ENCODE data around the gene CASP4. TPM values are rescaled to one million over a fixed set of nuclear protein-coding genes. Genes with fewer than 3 reads are reported as not detected.

The CASP4 gene
- total and polyA plus RNA-seq, 2 experiments from 2014 or later: 0.35 TPM; not detected in 1

DNA sequence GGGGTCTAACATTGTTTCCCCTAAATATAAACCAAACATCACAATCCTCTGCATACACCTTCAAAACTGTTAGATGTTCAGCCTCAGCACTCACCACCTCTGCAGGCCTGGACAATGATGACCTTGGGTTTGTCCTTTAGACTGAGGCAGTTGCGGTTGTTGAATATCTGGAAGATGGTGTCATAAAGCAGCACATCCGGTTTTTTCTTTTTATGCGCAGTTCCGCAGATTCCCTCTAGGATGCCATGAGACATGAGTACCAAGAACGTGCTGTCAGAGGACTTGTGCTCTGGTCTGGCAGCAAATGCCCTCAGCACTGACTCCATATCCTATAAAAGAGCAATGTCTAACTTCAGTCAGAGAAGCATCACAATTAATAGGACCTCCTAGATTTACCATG is 31.8 kb upstream of the CASP4 start:
- H3K4me1 ChIP-seq (ENCODE audit: insufficient read depth): no peaks in the 10 kb centered on the region
- peaks cover 4% of the 10 kb centered on the region for H3K27me3 Mint-ChIP-seq (ENCODE audit: insufficient read depth, low read depth, poor library complexity)
- no peak overlapping the region for H3K27ac ChIP-seq (ENCODE audit: low read depth)
- TF ChIP-seq ZNF331 (CRISPR knock-in tag; IDR thresholded peaks at IDR 0.05; ENCODE audit: low read depth): no peak
- TF ChIP-seq ETS1 (IDR thresholded peaks at IDR 0.05): no peak
- TF ChIP-seq, protein P1, sequence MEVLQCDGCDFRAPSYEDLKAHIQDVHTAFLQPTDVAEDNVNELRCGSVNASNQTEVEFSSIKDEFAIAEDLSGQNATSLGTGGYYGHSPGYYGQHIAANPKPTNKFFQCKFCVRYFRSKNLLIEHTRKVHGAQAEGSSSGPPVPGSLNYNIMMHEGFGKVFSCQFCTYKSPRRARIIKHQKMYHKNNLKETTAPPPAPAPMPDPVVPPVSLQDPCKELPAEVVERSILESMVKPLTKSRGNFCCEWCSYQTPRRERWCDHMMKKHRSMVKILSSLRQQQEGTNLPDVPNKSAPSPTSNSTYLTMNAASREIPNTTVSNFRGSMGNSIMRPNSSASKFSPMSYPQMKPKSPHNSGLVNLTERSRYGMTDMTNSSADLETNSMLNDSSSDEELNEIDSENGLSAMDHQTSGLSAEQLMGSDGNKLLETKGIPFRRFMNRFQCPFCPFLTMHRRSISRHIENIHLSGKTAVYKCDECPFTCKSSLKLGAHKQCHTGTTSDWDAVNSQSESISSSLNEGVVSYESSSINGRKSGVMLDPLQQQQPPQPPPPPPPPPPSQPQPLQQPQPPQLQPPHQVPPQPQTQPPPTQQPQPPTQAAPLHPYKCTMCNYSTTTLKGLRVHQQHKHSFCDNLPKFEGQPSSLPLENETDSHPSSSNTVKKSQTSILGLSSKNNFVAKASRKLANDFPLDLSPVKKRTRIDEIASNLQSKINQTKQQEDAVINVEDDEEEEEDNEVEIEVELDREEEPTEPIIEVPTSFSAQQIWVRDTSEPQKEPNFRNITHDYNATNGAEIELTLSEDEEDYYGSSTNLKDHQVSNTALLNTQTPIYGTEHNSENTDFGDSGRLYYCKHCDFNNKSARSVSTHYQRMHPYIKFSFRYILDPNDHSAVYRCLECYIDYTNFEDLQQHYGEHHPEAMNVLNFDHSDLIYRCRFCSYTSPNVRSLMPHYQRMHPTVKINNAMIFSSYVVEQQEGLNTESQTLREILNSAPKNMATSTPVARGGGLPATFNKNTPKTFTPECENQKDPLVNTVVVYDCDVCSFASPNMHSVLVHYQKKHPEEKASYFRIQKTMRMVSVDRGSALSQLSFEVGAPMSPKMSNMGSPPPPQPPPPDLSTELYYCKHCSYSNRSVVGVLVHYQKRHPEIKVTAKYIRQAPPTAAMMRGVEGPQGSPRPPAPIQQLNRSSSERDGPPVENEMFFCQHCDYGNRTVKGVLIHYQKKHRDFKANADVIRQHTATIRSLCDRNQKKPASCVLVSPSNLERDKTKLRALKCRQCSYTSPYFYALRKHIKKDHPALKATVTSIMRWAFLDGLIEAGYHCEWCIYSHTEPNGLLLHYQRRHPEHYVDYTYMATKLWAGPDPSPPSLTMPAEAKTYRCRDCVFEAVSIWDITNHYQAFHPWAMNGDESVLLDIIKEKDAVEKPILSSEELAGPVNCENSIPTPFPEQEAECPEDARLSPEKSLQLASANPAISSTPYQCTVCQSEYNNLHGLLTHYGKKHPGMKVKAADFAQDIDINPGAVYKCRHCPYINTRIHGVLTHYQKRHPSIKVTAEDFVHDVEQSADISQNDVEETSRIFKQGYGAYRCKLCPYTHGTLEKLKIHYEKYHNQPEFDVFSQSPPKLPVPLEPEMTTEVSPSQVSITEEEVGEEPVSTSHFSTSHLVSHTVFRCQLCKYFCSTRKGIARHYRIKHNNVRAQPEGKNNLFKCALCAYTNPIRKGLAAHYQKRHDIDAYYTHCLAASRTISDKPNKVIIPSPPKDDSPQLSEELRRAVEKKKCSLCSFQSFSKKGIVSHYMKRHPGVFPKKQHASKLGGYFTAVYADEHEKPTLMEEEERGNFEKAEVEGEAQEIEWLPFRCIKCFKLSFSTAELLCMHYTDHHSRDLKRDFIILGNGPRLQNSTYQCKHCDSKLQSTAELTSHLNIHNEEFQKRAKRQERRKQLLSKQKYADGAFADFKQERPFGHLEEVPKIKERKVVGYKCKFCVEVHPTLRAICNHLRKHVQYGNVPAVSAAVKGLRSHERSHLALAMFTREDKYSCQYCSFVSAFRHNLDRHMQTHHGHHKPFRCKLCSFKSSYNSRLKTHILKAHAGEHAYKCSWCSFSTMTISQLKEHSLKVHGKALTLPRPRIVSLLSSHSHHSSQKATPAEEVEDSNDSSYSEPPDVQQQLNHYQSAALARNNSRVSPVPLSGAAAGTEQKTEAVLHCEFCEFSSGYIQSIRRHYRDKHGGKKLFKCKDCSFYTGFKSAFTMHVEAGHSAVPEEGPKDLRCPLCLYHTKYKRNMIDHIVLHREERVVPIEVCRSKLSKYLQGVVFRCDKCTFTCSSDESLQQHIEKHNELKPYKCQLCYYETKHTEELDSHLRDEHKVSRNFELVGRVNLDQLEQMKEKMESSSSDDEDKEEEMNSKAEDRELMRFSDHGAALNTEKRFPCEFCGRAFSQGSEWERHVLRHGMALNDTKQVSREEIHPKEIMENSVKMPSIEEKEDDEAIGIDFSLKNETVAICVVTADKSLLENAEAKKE (CRISPR knock-in tag; IDR thresholded peaks at IDR 0.05): no peak
- TF ChIP-seq, protein P2, sequence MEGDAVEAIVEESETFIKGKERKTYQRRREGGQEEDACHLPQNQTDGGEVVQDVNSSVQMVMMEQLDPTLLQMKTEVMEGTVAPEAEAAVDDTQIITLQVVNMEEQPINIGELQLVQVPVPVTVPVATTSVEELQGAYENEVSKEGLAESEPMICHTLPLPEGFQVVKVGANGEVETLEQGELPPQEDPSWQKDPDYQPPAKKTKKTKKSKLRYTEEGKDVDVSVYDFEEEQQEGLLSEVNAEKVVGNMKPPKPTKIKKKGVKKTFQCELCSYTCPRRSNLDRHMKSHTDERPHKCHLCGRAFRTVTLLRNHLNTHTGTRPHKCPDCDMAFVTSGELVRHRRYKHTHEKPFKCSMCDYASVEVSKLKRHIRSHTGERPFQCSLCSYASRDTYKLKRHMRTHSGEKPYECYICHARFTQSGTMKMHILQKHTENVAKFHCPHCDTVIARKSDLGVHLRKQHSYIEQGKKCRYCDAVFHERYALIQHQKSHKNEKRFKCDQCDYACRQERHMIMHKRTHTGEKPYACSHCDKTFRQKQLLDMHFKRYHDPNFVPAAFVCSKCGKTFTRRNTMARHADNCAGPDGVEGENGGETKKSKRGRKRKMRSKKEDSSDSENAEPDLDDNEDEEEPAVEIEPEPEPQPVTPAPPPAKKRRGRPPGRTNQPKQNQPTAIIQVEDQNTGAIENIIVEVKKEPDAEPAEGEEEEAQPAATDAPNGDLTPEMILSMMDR (conservative IDR thresholded peaks at IDR 0.05; ENCODE audit: low read depth in 2 of 2): peak; percentile 10 to 22; a peak in 2 of 4 replicates
- no peak for TF ChIP-seq CREB1 (CRISPR knock-in tag; IDR thresholded peaks at IDR 0.05; ENCODE audit: low read depth)
- no peak for TF ChIP-seq EZH2phosphoT487 (IDR thresholded peaks at IDR 0.05; ENCODE audit: unreplicated experiment)
- no peak for TF ChIP-seq STAT1 (IDR thresholded peaks at IDR 0.05; ENCODE audit: unreplicated experiment)
- no peak overlapping the region for H3K4me3 ChIP-seq
- H3K27ac Mint-ChIP-seq: no peak overlapping the region
- no peak; the same call in 1 of the 3 replicates for ATAC-seq
- no peak overlapping the region for H2AFZ ChIP-seq
- no peaks in the 10 kb centered on the region for H3K4me1 Mint-ChIP-seq
- no peaks in the 10 kb centered on the region for H3K36me3 ChIP-seq (ENCODE audit: insufficient read depth)
- no peak overlapping the region for H3K4me3 Mint-ChIP-seq
- H3K79me2 ChIP-seq (replicated peaks; ENCODE audit: insufficient read depth): no peaks in the 10 kb centered on the region
- no peak overlapping the region for H3K4me2 ChIP-seq
- no peaks in the 10 kb centered on the region for H3K9me3 Mint-ChIP-seq
- H3K27me3 ChIP-seq (ENCODE audit: insufficient read depth): no peaks in the 10 kb centered on the region
- H4K20me1 ChIP-seq (replicated peaks; ENCODE audit: insufficient read depth): no peaks in the 10 kb centered on the region
- peaks cover 5% of the 10 kb centered on the region; the same call in 1 of the 3 replicates for H3K36me3 Mint-ChIP-seq (ENCODE audit: low read depth)
- H3F3A ChIP-seq (replicated peaks; ENCODE audit: low read depth): no peaks in the 10 kb centered on the region
- DNase-seq (ENCODE audit: low spot score): peak; percentile 50
- H3K9me2 ChIP-seq (ENCODE audit: insufficient read depth): peaks cover 7% of the 10 kb centered on the region; the same call in 1 of the 2 replicates

Measured in GM23338 (cell line).